ENCODE results near the gene IFNL2.

DNA sequence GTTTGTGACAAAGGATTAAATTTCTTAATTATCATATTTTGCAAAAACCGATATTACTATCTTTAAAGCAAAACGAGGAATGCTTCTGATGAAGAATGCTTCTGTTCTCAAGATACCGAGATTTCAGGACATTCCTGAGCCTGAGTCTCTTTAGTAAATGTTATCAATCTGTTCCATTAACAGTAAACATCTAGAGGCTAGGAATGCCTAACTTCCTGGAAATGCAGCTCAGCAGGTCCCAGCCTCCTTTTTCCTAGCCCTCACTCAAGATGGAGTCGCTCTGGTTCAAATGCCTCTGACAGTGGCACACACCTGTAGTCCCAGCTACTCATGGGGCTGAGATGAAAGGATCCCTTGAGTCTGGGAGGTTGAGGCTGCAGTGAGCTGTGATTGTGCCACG, 17.1 kb upstream of the IFNL2 start:
- no peak for TF ChIP-seq POLR2AphosphoS5 (IDR thresholded peaks at IDR 0.05)
- TF ChIP-seq POLR2A (IDR thresholded peaks at IDR 0.05) = no peak
- TF ChIP-seq, protein P1, sequence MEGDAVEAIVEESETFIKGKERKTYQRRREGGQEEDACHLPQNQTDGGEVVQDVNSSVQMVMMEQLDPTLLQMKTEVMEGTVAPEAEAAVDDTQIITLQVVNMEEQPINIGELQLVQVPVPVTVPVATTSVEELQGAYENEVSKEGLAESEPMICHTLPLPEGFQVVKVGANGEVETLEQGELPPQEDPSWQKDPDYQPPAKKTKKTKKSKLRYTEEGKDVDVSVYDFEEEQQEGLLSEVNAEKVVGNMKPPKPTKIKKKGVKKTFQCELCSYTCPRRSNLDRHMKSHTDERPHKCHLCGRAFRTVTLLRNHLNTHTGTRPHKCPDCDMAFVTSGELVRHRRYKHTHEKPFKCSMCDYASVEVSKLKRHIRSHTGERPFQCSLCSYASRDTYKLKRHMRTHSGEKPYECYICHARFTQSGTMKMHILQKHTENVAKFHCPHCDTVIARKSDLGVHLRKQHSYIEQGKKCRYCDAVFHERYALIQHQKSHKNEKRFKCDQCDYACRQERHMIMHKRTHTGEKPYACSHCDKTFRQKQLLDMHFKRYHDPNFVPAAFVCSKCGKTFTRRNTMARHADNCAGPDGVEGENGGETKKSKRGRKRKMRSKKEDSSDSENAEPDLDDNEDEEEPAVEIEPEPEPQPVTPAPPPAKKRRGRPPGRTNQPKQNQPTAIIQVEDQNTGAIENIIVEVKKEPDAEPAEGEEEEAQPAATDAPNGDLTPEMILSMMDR (IDR thresholded peaks at IDR 0.05) = no peak
